ENCODE results near the gene EIF3B.
"Not testable (repeated sequence)": the region's sequence is repeated elsewhere in the genome, so short reads cannot be mapped to it uniquely, and the experiment has no call there.

The EIF3B gene

GRCh38 chr7:2354186-2354938 lies at the start of gene EIF3B:
EIF3B (plus strand) TSS chr7:2354827; CDS start chr7:2354922, 95 bp downstream.
- H3K4me1 Mint-ChIP-seq = peaks cover 54% of the 10 kb centered on the region
- H3K9me3 Mint-ChIP-seq = no peaks in the 10 kb centered on the region
- peak; percentile 95 for ATAC-seq
- DNase-seq = peak; percentile 90
- H3K4me3 Mint-ChIP-seq = peak within 1 kb of the TSS; percentile 87 to 97
- peak within 1 kb of the TSS; percentile 100 for H3K27ac Mint-ChIP-seq
- no peaks in the 10 kb centered on the region for H3K27me3 Mint-ChIP-seq

GRCh38 chr7:2305258-2305657 lies 49.4 kb upstream of the EIF3B start:
- peaks cover 19% of the 10 kb centered on the region for H3K4me1 Mint-ChIP-seq
- DNase-seq, H3K27ac Mint-ChIP-seq, H3K4me3 Mint-ChIP-seq, ATAC-seq, H3K9me3 Mint-ChIP-seq, H3K27me3 Mint-ChIP-seq: not testable (repeated sequence)

DNA sequence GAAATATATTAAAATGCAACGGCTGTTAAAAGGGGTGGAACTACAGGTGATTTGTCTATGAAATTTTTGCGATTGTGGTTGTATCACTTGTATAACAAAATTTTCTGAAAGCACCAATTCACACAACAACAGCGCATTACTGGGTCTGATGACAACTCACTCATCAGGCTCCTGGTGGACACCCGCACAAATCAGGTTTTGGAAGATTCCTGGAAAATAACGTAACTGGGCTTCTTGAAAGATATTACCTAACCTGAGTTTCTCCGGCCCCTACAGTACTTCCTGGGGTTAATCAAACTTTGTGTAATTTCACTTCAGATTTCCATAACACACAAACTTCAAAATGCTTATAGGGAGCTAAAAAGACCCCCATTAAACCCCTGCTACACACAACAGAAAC lies 47.9 kb upstream of the EIF3B start:
- no peak overlapping the region for H3K4me3 Mint-ChIP-seq
- no peak for DNase-seq
- H3K9me3 Mint-ChIP-seq = no peaks in the 10 kb centered on the region
- no peak overlapping the region for H3K27ac Mint-ChIP-seq
- H3K27me3 Mint-ChIP-seq = no peaks in the 10 kb centered on the region
- ATAC-seq = no peak
- H3K4me1 Mint-ChIP-seq = peaks cover 5% of the 10 kb centered on the region

DNA sequence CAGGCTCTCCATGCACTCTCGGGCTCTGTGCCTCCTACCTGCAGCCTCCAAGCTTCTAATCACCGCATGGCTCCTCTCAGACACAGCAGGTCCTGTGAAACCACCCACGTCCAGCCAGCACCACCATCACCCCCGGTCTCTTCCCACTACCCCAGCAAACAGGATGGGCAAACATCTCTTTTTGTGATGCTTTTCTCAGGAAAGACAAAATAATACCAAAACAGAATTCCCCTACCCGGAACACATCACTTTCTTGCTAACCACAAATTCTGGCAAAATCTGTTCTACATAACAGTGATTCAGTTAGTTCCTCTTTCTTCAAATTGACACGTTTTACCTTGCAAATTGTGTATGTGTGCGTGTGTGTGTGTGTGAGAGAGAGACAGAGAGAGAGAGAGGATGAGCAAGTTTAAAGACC lies 46.9 kb upstream of the EIF3B start:
- H3K27me3 Mint-ChIP-seq = no peaks in the 10 kb centered on the region
- H3K4me3 Mint-ChIP-seq = no peak overlapping the region
- ATAC-seq (no peak), DNase-seq (no peak)
- no peak overlapping the region for H3K27ac Mint-ChIP-seq
- no peaks in the 10 kb centered on the region for H3K9me3 Mint-ChIP-seq
- peaks cover 15% of the 10 kb centered on the region for H3K4me1 Mint-ChIP-seq

DNA sequence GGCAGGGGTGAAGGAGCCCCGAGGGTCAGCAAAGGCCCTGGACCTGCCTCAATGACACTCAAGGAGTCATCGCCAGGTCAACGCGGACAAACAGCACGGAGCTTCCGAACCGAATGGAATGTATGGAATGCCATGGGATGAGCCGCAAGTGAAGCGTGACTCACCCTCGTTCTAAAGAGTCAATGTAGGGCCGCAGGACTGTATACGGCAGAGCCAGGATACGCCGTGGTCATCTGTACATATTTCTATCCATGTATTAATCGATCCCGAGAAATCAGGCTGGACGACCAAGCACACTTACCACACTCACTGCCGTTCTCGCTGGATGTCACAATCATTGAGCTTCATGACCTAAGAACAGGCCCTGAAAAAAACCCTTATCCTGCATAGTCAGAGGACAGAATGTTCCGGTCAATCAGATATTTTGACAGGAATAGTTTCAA lies 44.7 kb upstream of the EIF3B start:
- H3K9me3 Mint-ChIP-seq = no peaks in the 10 kb centered on the region
- H3K27ac Mint-ChIP-seq = no peak overlapping the region
- ATAC-seq (no peak), DNase-seq (no peak)
- H3K4me3 Mint-ChIP-seq = no peak overlapping the region
- no peaks in the 10 kb centered on the region for H3K27me3 Mint-ChIP-seq
- H3K4me1 Mint-ChIP-seq = peaks cover 25% of the 10 kb centered on the region

DNA sequence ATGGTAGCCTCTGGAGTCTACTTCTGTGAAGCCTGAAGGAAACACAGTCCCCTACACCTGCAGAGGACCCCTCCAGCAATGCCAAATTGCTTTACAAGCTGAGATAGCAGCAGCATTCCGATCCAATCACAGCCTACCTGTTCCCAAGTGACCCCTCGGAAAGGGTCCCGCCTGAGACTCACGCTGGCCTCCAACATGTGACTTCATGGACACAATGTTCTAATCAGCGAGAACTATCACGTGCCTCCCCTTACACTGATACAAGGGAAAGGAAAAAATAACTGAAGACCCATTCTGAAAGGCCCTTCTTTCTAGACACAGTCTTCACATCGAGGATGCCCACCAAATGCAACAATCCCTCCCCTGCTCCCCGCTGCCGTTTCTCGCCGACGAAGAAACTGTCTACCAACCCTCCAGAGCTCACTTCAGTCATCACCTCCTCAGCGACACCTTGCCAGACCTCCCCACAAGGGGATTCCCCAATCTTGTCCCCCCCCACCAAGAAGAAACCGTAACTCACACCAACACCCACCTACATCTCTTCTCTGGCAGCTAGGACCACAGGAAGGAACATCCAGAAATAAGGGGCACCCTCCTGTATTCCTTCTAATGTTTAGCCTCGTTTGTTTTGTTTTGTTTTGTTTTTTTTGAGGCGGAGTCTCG lies 42.2 kb upstream of the EIF3B start:
- no peak for ATAC-seq
- Mint-ChIP-seq H3K27me3 (no peaks in the 10 kb centered on the region), H3K4me3 (peak overlapping the region; percentile 53 to 54)

DNA sequence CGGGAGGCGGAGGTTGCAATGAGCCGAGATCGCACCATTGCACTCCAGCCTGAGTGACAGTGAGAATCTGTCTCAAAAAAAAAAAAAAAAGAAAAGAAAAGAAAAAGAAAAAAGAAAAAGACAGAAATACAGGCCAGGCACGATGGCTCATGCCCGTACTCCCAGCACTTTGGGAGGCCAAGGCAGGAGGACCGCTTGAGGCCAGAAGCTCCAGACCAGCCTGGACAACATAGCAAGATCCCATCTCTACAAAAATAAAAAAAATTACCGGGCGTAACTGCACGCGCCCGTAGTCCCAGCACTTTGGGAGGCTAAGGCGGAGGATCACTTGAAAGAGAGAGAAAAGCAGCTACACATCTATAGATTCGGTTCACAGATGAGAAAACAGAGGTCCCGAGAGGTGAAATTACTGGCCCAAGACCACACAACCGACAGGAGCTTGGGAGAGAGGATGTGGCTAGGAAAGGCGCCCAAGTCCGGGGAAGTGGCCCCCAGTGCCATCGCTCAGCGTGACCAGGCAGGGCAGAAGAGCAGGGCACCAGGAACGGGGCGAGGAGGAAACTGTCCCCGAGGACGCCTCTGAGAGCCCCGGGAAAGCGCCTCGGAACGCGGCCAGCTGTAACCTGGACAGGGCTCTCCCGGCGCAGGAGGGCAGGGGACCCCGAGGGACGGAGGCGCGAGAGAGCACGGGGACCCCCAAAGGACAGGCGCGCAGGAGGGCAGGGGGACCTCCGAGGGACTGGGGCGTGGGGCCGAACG lies 41.0 kb upstream of the EIF3B start:
- peaks cover 21% of the 10 kb centered on the region for H3K4me1 Mint-ChIP-seq
- H3K9me3 Mint-ChIP-seq = no peaks in the 10 kb centered on the region
- DNase-seq (no peak), ATAC-seq (peak; percentile 47)
- peak overlapping the region in 1 of 2 donors; percentile 94 for H3K4me3 Mint-ChIP-seq
- no peaks in the 10 kb centered on the region for H3K27me3 Mint-ChIP-seq
- peak overlapping the region; percentile 92 to 95 for H3K27ac Mint-ChIP-seq

More for the DNA sequence above, 42.2 kb upstream of the EIF3B start:
- no peak for DNase-seq
- H3K4me1 Mint-ChIP-seq = peaks cover 25% of the 10 kb centered on the region
- H3K9me3 Mint-ChIP-seq = no peaks in the 10 kb centered on the region
- no peak overlapping the region for H3K27ac Mint-ChIP-seq

- no peaks in the 10 kb centered on the region for H3K9me3 Mint-ChIP-seq
- peak within 1 kb of the TSS in 1 of 2 donors; percentile 94 for H3K4me3 Mint-ChIP-seq
- peaks cover 21% of the 10 kb centered on the region for H3K4me1 Mint-ChIP-seq
- peak within 1 kb of the TSS; percentile 92 to 95 for H3K27ac Mint-ChIP-seq
- ATAC-seq = peak; percentile 90
- no peaks in the 10 kb centered on the region for H3K27me3 Mint-ChIP-seq
- DNase-seq = peak; percentile 90 to 97
Measured at GRCh38 chr7:2314209-2314955, 40.2 kb upstream of the EIF3B start, which contains the start of gene SNX8. SNX8 (minus strand) TSS chr7:2314441; CDS start chr7:2314421, 20 bp downstream.

- not testable (repeated sequence) for H3K27ac Mint-ChIP-seq, H3K9me3 Mint-ChIP-seq, ATAC-seq, DNase-seq, H3K27me3 Mint-ChIP-seq, H3K4me3 Mint-ChIP-seq
- peaks cover 21% of the 10 kb centered on the region for H3K4me1 Mint-ChIP-seq
Measured at GRCh38 chr7:2314956-2315530, 39.6 kb upstream of the EIF3B start.

DNA sequence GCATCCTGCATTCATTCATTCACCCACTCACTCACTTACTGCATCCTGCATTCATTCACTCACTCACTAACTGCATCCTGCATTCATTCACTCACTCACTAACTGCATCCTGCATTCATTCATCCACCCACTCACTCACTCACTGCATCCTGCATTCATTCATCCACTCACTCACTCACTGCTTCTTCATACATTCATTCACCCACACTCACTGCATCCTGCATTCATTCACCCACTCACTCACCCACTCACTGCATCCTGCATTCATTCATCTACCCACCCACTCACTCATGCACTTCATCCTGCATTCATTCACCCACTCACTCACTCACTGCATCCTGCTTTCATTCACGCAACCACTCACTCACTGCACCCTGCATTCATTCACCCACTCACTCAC lies 38.8 kb upstream of the EIF3B start:
- no peaks in the 10 kb centered on the region for H3K27me3 Mint-ChIP-seq
- H3K27ac Mint-ChIP-seq = no peak overlapping the region
- peaks cover 21% of the 10 kb centered on the region for H3K4me1 Mint-ChIP-seq
- no peak for DNase-seq
- H3K4me3 Mint-ChIP-seq = no peak overlapping the region
- ATAC-seq = no peak
- no peaks in the 10 kb centered on the region for H3K9me3 Mint-ChIP-seq

GRCh38 chr7:2316578-2316977 lies 38.0 kb upstream of the EIF3B start:
- H3K9me3 Mint-ChIP-seq = no peaks in the 10 kb centered on the region
- H3K4me1 Mint-ChIP-seq = peaks cover 21% of the 10 kb centered on the region
- DNase-seq (no peak), ATAC-seq (no peak)
- H3K27me3 Mint-ChIP-seq = no peaks in the 10 kb centered on the region
- no peak overlapping the region for H3K4me3 Mint-ChIP-seq
- no peak overlapping the region for H3K27ac Mint-ChIP-seq

GRCh38 chr7:2317556-2318293 lies 36.9 kb upstream of the EIF3B start:
- H3K27ac Mint-ChIP-seq = no peak overlapping the region
- no peak for DNase-seq
- no peak overlapping the region for H3K4me3 Mint-ChIP-seq
- H3K9me3 Mint-ChIP-seq = no peaks in the 10 kb centered on the region
- H3K27me3 Mint-ChIP-seq = no peaks in the 10 kb centered on the region
- no peak for ATAC-seq
- H3K4me1 Mint-ChIP-seq = peaks cover 10% of the 10 kb centered on the region

- Mint-ChIP-seq H3K27ac (no peak overlapping the region), H3K27me3 (no peaks in the 10 kb centered on the region), H3K4me1 (peaks cover 7% of the 10 kb centered on the region), H3K9me3 (no peaks in the 10 kb centered on the region), H3K4me3 (no peak overlapping the region)
- DNase-seq (no peak), ATAC-seq (no peak)
Measured at GRCh38 chr7:2321020-2321419, 33.6 kb upstream of the EIF3B start.

DNA sequence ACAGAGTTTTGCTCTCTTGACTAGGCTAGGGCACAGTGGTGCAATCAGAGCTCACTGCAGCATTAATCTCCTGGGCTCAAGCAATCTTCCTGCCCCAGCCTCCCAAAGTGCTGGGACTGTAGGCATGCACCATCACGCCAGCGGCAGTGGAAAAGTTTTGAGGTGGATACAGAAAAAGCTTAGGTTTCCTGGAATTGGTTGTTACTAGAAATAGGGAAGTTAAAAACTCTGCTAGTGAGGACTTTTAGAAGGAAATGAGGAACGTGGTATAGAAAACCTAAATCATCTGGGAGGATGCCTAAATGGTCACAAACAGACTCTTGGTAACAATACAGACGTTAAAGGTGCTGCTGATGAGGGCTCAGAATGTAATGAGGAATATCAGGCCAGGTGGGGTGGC lies 29.5 kb upstream of the EIF3B start:
- Mint-ChIP-seq H3K27me3 (no peaks in the 10 kb centered on the region), H3K9me3 (no peaks in the 10 kb centered on the region), H3K4me3 (no peak overlapping the region), H3K27ac (no peak overlapping the region), H3K4me1 (peaks cover 7% of the 10 kb centered on the region)
- DNase-seq = no peak
- no peak for ATAC-seq
